Renal cortical epithelial cell (primary cell): ENCODE results near the gene PREB. TPM values are rescaled to one million over a fixed set of nuclear protein-coding genes. Genes with fewer than 3 reads are reported as not detected.
"Not testable (repeated sequence)": the region's sequence is repeated elsewhere in the genome, so short reads cannot be mapped to it uniquely, and the experiment has no call there.

ENCODE experiments used
- DNase-seq: peaks from one replicate; pipeline ENCODE4 v3.0.0-alpha.2; 2011; ENCODE audit warnings: low read depth
- total RNA-seq: library from RNA; depleted of rRNA; stranded (reverse); fragments of >200 nt; gene quantifications from 2 replicates; pipeline ENCODE4 v1.2.3, GENCODE V29; 2014

The PREB gene
- total RNA-seq, 1 donor from 2014 or later, result 37.5 TPM

GRCh38 chr2:27127883-27128667 lies 6.4 kb downstream of the PREB start:
- no peak for DNase-seq

DNA sequence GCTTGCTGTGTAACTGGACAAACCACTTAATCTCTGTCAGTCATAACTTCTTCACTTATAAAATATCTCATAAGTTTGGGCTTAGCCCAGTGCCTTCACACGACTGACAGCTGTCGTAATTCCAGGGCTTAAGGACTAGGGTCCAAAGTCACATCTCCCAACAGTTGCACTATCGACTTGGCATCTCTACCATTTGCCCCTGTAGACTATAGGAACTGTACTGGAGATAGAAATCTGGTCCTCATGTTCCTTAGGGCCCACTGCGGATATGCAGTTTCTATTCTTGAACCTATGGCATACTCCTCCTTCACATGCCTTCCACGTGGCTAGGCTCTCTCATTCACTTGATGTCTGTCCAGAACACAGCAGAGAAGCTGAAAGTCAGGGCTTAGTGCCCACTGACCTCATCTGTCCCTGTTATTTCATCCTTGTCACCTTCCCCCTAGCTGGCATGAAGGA lies 8.2 kb downstream of the PREB start:
- no peak for DNase-seq

DNA sequence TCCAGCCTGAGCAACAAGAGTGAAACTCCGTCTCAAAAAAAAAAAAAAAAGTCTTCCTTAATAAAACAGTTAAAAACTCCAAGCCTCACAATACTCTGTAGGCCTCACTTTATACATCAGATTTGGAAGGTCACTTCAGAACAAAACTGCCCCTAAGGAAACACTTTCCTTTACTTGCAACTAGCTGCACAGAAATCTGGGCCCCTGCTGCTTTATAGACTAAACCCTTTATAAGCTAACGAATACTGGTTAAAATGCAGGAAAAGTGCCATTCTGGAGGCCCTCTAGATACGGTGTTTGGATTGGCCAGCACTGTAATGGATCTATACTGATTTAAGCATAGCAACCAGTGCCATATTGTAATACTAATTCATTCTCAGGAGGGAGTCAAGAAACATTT lies 9.3 kb downstream of the PREB start:
- no peak for DNase-seq

- no peak for DNase-seq
These were observed 10.9 kb downstream of the PREB start, which contains the start of gene ABHD1 for GRCh38 chr2:27123302-27124150. TSS of gene ABHD1 (plus strand) at chr2:27123815. CDS start at chr2:27123949, 134 bp downstream.

- no peak for DNase-seq
These were observed 11.6 kb downstream of the PREB start for GRCh38 chr2:27122791-27123190.

DNA sequence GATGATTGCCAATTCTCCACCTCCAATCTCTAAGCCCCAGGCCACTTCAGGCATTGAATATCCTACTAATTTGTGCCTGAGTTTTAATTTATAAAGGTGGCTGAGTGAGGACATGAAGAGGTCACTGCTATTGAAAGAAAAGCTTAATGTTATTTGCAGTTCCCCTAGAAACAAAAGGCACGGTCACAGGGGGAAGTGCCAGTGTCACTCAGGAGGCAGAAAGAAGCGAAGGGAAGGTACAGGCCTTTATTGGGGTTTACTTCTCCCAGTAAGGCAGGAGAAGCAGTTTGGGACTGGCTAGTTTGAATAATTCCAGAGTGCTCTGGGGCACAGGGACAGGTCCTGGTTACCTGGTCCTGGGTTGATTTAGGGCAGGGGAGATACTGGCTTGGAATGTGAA lies 12.5 kb downstream of the PREB start:
- DNase-seq, result no peak

DNA sequence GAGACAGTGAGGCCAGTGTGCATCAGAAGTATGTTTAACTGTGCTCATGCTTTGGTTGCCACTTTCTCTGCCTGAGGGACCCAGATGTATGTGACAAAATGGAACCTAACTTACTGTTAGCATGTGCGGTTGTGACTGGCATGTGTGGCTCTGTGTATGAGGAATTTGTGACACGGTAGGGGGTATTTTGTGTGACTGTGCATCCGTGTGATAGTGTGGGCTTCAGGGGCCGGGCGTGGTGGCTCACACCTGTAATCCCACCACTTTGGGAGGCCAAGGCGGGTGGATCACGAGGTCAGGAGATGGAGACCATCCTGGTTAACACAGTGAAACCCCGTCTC lies 15.1 kb downstream of the PREB start:
- DNase-seq, result not testable (repeated sequence)

- DNase-seq, result no peak
These were observed 15.7 kb downstream of the PREB start, which contains the start of gene CGREF1 for GRCh38 chr2:27118525-27119329. TSS of gene CGREF1 (minus strand) at chr2:27119128. CDS start at chr2:27104366, 14,762 bp downstream.

DNA sequence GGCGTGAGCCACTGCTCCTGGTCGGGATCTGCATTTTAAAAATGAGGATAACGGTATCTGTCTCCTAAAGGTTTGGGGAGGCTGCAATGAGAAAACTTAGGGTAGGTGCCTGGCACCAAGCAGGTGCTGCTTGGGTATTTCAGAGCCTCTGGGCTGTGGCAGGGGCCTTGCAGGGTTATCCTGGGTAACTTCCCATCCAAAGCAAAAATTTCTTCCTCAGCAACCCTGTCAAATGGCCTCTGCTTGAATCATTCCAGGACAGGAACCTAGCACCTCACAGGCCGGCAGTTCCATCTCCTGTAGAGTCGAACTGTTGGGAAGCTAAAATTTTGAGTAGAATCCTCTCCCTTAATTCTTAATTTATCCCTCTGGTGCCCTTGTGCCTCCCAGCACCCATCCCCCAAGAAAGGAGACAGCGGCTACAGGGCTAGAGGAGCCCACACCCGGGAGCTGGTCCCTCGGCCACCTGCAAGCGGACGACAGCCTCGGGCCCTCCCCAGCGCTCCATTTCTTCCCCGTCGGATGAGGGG lies 16.4 kb downstream of the PREB start:
- no peak for DNase-seq

DNA sequence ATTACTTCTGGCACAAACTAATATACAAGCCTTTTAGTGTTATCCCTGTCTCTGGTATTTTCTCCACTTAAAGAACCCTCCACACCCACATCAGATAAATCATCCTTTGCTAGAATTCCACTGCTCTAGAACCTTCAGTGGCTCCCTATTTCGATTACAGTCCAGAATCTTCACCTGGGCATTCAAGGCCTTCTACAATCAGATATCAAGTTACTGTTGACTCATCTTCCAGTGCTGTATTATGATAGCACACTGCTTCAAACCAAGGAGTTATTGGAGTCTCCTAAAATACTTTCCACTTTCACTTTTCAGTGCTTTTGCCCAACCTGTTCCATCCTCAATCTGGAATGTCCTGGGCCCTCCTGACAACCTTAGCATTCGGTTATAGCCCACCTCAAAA lies 18.9 kb downstream of the PREB start:
- DNase-seq, result no peak

DNA sequence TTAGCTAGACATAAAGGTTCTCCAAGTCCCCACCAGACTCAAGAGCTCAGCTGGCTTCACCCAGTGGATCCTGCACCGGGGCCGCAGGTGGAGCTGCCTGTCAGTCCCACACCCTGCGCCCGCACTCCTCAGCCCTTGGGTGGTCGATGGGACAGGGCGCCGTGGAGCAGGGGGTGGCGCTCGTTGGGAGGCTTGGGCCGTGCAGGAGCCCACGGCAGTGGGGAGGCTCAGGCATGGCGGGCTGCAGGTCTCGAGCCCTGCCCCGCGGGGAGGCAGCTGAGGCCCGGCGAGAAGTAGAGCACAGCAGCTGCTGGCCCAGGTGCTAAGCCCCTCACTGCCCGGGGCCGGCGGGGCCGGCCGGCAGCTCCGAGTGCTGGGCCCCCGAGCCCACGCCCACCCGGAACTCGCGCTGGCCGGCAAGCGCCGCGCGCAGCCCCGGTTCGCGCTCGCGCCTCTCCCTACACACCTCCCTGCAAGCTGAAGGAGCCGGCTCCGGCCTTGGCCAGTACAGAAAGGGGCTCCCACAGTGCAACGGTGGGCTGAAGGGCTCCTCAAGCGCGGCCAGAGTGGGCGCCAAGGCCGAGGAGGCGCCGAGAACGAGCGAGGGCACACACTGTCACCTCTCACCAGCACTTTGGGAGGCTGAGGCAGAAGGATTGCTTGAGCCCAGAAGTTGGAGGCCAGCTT lies 22.9 kb downstream of the PREB start:
- not testable (repeated sequence) for DNase-seq

GRCh38 chr2:27110603-27111352 lies 23.7 kb downstream of the PREB start:
- not testable (repeated sequence) for DNase-seq

DNA sequence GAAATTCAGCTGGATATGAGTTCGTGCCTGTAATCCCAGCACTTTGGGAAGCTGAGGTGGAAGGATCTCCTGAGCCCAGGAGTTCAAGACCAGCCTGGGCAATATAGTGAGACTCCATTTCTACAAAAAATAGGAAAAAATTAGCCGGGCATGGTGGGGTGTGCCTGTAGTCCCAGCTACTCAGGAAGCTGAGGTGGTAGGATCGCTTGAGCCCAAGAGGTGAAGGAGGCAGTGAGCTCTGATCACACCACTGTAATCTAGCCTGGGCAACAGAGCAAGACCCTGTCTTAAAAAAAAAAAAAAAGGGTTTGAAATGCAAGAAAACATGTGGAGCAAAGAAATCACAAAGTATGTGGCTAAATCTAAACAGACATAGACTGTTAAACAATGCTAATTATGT lies 25.4 kb downstream of the PREB start:
- DNase-seq, result no peak

GRCh38 chr2:27108221-27108620 lies 26.2 kb downstream of the PREB start:
- DNase-seq, result no peak

DNA sequence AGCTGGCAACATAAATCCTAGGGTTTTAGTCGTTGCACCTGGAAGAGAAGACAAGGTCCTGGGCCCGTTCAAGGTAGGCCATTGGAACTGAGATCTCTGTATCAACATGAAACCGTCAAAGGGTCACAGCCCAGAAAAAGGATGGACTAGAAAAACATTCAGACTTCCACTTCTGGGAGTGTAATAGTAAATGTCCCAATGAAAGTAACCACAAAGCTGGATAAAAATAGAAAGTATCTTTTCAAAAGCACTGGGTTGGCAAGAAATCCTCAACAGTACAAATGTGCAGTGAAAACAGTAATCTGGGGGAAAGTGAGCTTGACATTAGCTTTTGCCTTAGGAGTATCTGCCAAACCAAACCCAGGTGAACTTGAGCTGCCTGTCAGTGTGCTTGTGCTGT lies 28.5 kb downstream of the PREB start:
- DNase-seq, result no peak

- DNase-seq, result no peak
These were observed 32.1 kb downstream of the PREB start for GRCh38 chr2:27102329-27102728.

GRCh38 chr2:27100036-27100435 lies 34.4 kb downstream of the PREB start:
- DNase-seq, result no peak

DNA sequence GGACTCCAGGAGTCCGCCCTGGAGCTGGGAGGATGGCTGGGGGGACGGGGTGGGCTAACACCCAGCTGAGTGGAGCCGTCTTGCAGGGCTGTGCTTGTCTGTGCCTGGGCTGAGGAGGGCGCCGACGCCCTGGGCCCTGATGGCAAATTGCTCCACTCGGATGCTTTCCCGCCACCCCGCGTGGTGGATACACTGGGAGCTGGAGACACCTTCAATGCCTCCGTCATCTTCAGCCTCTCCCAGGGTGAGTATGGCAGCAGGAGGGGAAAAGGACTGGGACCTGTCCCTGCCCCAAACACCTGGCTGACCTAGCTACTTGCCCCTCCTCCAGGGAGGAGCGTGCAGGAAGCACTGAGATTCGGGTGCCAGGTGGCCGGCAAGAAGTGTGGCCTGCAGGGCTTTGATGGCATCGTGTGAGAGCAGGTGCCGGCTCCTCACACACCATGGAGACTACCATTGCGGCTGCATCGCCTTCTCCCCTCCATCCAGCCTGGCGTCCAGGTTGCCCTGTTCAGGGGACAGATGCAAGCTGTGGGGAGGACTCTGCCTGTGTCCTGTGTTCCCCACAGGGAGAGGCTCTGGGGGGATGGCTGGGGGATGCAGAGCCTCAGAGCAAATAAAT lies 35.0 kb downstream of the PREB start:
- DNase-seq, result no peak

DNA sequence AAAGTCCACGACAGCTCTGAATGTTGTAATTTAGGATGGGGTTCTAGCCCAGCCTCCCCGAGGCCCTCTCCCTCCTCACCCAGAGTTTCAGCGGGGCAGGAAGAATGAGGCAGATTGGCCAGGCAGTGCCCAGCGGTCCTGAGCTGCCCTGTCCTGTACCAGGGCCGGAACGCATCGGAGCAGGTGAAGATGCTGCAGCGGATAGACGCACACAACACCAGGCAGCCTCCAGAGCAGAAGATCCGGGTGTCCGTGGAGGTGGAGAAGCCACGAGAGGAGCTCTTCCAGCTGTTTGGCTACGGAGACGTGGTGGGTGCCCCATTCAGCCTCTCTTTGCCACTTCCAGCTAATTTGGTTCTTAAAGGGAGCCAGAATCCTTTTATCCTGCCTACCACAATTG lies 37.1 kb downstream of the PREB start:
- no peak for DNase-seq

DNA sequence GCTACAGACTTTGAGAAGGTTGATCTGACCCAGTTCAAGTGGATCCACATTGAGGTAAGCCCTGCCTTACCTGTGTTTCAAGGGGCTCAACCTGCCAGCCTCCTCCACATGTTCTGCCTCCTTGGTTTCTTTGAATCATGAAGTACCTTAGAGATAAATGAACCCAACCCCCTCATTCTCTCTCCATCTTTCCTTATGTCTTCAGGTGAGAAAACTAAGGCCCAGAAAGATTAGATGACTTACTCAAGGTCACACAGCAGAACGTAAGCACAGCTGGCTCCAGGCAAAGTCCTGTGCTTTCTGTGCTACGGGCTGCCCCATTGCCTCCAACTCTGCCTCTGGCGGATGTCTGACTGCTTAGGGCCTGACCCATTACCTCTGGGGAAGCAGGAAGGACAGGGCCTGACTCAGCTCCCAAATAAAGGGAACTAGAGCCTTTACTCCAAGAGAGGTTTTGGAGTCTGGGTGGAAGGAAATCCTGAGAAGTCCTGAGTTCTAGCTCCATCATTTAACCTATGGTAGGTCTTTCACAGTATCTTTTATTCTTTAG lies 37.6 kb downstream of the PREB start:
- no peak for DNase-seq
